Measurements from ENCODE around the gene IRX4. TPM values are rescaled to one million over a fixed set of nuclear protein-coding genes. Genes with fewer than 3 reads are reported as not detected.

Gene IRX4
- polyA plus RNA-seq, 1 of the 3 experiments (the other 2 are of a cell fraction): not detected

- ChIA-PET POLR2A (no interaction called here), CTCF (no interaction called here)
- Histone ChIP-seq H3K9me2 (no peaks in the 10 kb centered on the region), H3K27ac (ENCODE audit: low read depth in 2 of 2, low read length in 1 of 2) (no peak overlapping the region), H4K20me1 (ENCODE audit: insufficient read depth) (no peaks in the 10 kb centered on the region), H2AFZ (ENCODE audit: low read depth) (no peak overlapping the region), H3K79me2 (ENCODE audit: insufficient read depth) (no peaks in the 10 kb centered on the region), H3F3A (replicated peaks; ENCODE audit: insufficient read depth) (no peaks in the 10 kb centered on the region), H3K27me3 (ENCODE audit: insufficient read depth) (peaks cover 61% of the 10 kb centered on the region), H3K4me1 (ENCODE audit: control insufficient read depth in 1 of 2, insufficient read depth in 2 of 2, low read depth in 1 of 2, low read length in 1 of 2) (no peaks in the 10 kb centered on the region), H3K4me3 (ENCODE audit: low read depth in 2 of 2, low read length in 1 of 2) (no peak overlapping the region), H3K9ac (no peak overlapping the region), H3K9me3 (no peaks in the 10 kb centered on the region), H3K36me3 (replicated peaks in 1 of 2; ENCODE audit: control insufficient read depth in 1 of 2, insufficient read depth in 2 of 2, low read length in 1 of 2) (no peaks in the 10 kb centered on the region), H3K4me2 (no peak overlapping the region)
- no peak for TF ChIP-seq TEAD4 (IDR thresholded peaks at IDR 0.05; ENCODE audit: borderline replicate concordance, insufficient read depth)
- no peak for TF ChIP-seq RXRA (IDR thresholded peaks at IDR 0.05; ENCODE audit: borderline replicate concordance, low read depth)
- no peak for TF ChIP-seq EP300 (IDR thresholded peaks at IDR 0.05; ENCODE audit: borderline replicate concordance in 1 of 2, low read depth in 1 of 2, low read length in 1 of 2)
- no peak for TF ChIP-seq SMC3 (IDR thresholded peaks at IDR 0.05; ENCODE audit: low read depth, low read length)
- no peak for TF ChIP-seq NFIC (IDR thresholded peaks at IDR 0.05; ENCODE audit: borderline replicate concordance)
- no peak for TF ChIP-seq NRF1 (IDR thresholded peaks at IDR 0.05; ENCODE audit: low read depth, low read length)
- TF ChIP-seq, protein P1, sequence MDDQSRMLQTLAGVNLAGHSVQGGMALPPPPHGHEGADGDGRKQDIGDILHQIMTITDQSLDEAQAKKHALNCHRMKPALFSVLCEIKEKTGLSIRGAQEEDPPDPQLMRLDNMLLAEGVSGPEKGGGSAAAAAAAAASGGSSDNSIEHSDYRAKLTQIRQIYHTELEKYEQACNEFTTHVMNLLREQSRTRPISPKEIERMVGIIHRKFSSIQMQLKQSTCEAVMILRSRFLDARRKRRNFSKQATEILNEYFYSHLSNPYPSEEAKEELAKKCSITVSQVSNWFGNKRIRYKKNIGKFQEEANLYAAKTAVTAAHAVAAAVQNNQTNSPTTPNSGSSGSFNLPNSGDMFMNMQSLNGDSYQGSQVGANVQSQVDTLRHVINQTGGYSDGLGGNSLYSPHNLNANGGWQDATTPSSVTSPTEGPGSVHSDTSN (IDR thresholded peaks at IDR 0.05): no peak
- TF ChIP-seq RAD21 (IDR thresholded peaks at IDR 0.05; ENCODE audit: low read length): no peak
- TF ChIP-seq, protein P2, sequence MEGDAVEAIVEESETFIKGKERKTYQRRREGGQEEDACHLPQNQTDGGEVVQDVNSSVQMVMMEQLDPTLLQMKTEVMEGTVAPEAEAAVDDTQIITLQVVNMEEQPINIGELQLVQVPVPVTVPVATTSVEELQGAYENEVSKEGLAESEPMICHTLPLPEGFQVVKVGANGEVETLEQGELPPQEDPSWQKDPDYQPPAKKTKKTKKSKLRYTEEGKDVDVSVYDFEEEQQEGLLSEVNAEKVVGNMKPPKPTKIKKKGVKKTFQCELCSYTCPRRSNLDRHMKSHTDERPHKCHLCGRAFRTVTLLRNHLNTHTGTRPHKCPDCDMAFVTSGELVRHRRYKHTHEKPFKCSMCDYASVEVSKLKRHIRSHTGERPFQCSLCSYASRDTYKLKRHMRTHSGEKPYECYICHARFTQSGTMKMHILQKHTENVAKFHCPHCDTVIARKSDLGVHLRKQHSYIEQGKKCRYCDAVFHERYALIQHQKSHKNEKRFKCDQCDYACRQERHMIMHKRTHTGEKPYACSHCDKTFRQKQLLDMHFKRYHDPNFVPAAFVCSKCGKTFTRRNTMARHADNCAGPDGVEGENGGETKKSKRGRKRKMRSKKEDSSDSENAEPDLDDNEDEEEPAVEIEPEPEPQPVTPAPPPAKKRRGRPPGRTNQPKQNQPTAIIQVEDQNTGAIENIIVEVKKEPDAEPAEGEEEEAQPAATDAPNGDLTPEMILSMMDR (IDR thresholded peaks at IDR 0.05): no peak
- no peak for TF ChIP-seq MAX (IDR thresholded peaks at IDR 0.05; ENCODE audit: low read depth)
- no peak for TF ChIP-seq JUND (IDR thresholded peaks at IDR 0.05)
- no peak for TF ChIP-seq MXI1 (IDR thresholded peaks at IDR 0.05; ENCODE audit: low read depth, low read length)
- no peak for TF ChIP-seq ELF1 (IDR thresholded peaks at IDR 0.05)
- TF ChIP-seq RCOR1 (IDR thresholded peaks at IDR 0.05; ENCODE audit: low read length): no peak
- no peak for TF ChIP-seq REST (IDR thresholded peaks at IDR 0.05; ENCODE audit: low read depth, low read length)
- peak; percentile 8 for DNase-seq
- 59% methylated on average over 17 of the region's 28 CpGs for WGBS (ENCODE audit: low lambda C conversion rate)
Observed at GRCh38 chr5:1832511-1833250, 50.0 kb downstream of the IRX4 start.

Measured in SK-N-SH (cell line).